Naive B cell (primary cell): ENCODE data around the gene SEMA6A. TPM values are rescaled to one million over a fixed set of nuclear protein-coding genes. Genes with fewer than 3 reads are reported as not detected.

ENCODE experiments used
- ATAC-seq, 2 donors: fragments of 150-1000 bp; cut with Tn5 transposase; 2 replicates each; pipeline ENCODE4 v1.10.0; 2021; ENCODE audit warnings: low read depth in 2 of 2, mild to moderate bottlenecking in 2 of 2, moderate library complexity in 2 of 2
- DNase-seq: peaks from one replicate; pipeline ENCODE4 v3.0.0; 2022
- H3K27ac Mint-ChIP-seq, 6 donors: one replicate each; pipeline ENCODE4 v1.8.0; 2020 to 2022; ENCODE audit warnings: mild to moderate bottlenecking in 6 of 6, mixed read lengths in 6 of 6, moderate library complexity in 5 of 6, inconsistent platforms in 2 of 6
- H3K27me3 Mint-ChIP-seq, 3 donors: one replicate each; pipeline ENCODE4 v1.8.0; 2021 to 2022; ENCODE audit warnings: mixed read lengths in 3 of 3, mild to moderate bottlenecking in 1 of 3
- H3K36me3 Mint-ChIP-seq, 2 donors: one replicate each; pipeline ENCODE4 v1.8.0; 2020 to 2022; ENCODE audit warnings: mixed read lengths in 2 of 2, inconsistent platforms in 1 of 2, mild to moderate bottlenecking in 1 of 2
- H3K4me1 Mint-ChIP-seq, 3 donors: one replicate each; pipeline ENCODE4 v1.8.0; 2020 to 2022; ENCODE audit warnings: mixed read lengths in 3 of 3, inconsistent platforms in 1 of 3, mild to moderate bottlenecking in 1 of 3, moderate library complexity in 1 of 3
- H3K4me3 Mint-ChIP-seq, 8 donors: one replicate each; pipeline ENCODE4 v1.8.0; 2020 to 2022; ENCODE audit warnings: mild to moderate bottlenecking in 8 of 8, mixed read lengths in 8 of 8, moderate library complexity in 8 of 8, inconsistent platforms in 2 of 8
- H3K9me3 Mint-ChIP-seq, 7 donors: one replicate each; pipeline ENCODE4 v1.8.0; 2020 to 2022; ENCODE audit warnings: mixed read lengths in 7 of 7, mild to moderate bottlenecking in 5 of 7, inconsistent platforms in 2 of 7, moderate library complexity in 1 of 7
- polyA plus RNA-seq, 6 donors: library from polyadenylated mRNA; unstranded; fragments of 300-500 nt; fragmentation: Illumina TruSeq; gene quantifications; one replicate each; pipeline ENCODE4 v1.2.3, GENCODE V29; 2021; ENCODE audit warnings: low read depth in 6 of 6

The SEMA6A gene
- polyA plus RNA-seq, 6 donors from 2014 or later, result 0.48 to 1.6 (median 1.1) TPM; not detected in 1

- Mint-ChIP-seq H3K4me1 (no peaks in the 10 kb centered on the region), H3K36me3 (peaks cover 0 to 5% of the 10 kb centered on the region in 2 donors), H3K27ac (no peak overlapping the region), H3K27me3 (no peaks in the 10 kb centered on the region), H3K9me3 (no peaks in the 10 kb centered on the region), H3K4me3 (no peak overlapping the region)
- ATAC-seq (no peak), DNase-seq (no peak)
Measured at GRCh38 chr5:116502616-116503015, 72.0 kb downstream of the SEMA6A start.

- no peak for ATAC-seq
- Mint-ChIP-seq H3K27ac (peak overlapping the region in 1 of 6 donors; percentile 78), H3K36me3 (peaks cover 0 to 5% of the 10 kb centered on the region in 2 donors)
Measured at GRCh38 chr5:116502138-116502537, 72.5 kb downstream of the SEMA6A start.

GRCh38 chr5:116498503-116499048 lies 76.0 kb downstream of the SEMA6A start:
- Mint-ChIP-seq H3K9me3 (peaks cover 0 to 6% (median 0%) of the 10 kb centered on the region in 7 donors), H3K27me3 (no peaks in the 10 kb centered on the region), H3K36me3 (peaks cover 0 to 5% of the 10 kb centered on the region in 2 donors), H3K27ac (peak overlapping the region in 1 of 6 donors; percentile 22), H3K4me1 (peaks cover 11 to 16% (median 13%) of the 10 kb centered on the region in 3 donors), H3K4me3 (peak overlapping the region in 1 of 8 donors; percentile 35)
- DNase-seq (no peak), ATAC-seq (no peak)

More at GRCh38 chr5:116502138-116502537, 72.5 kb downstream of the SEMA6A start:
- Mint-ChIP-seq H3K4me1 (no peaks in the 10 kb centered on the region), H3K4me3 (no peak overlapping the region), H3K27me3 (no peaks in the 10 kb centered on the region), H3K9me3 (no peaks in the 10 kb centered on the region)
- DNase-seq, result no peak

- no peak overlapping the region for H3K4me3 Mint-ChIP-seq
- H3K4me1 Mint-ChIP-seq, result peaks cover 14 to 21% (median 18%) of the 10 kb centered on the region in 3 donors
- DNase-seq, result no peak
- peaks cover 0 to 6% (median 0%) of the 10 kb centered on the region in 7 donors for H3K9me3 Mint-ChIP-seq
- no peak for ATAC-seq
- no peaks in the 10 kb centered on the region for H3K27me3 Mint-ChIP-seq
- peaks cover 0 to 5% of the 10 kb centered on the region in 2 donors for H3K36me3 Mint-ChIP-seq
- peak overlapping the region in 1 of 6 donors; percentile 47 for H3K27ac Mint-ChIP-seq
Measured at GRCh38 chr5:116497631-116498030, 77.0 kb downstream of the SEMA6A start.

GRCh38 chr5:116495786-116496357 lies 78.8 kb downstream of the SEMA6A start:
- Mint-ChIP-seq H3K4me1 (peaks cover 23 to 35% (median 24%) of the 10 kb centered on the region in 3 donors), H3K36me3 (peaks cover 0 to 5% of the 10 kb centered on the region in 2 donors), H3K27ac (no peak overlapping the region), H3K4me3 (no peak overlapping the region), H3K27me3 (no peaks in the 10 kb centered on the region), H3K9me3 (peaks cover 0 to 6% (median 0%) of the 10 kb centered on the region in 7 donors)
- ATAC-seq, result no peak
- DNase-seq, result no peak

- H3K36me3 Mint-ChIP-seq, result peaks cover 0 to 4% of the 10 kb centered on the region in 2 donors
- H3K27ac Mint-ChIP-seq, result peak overlapping the region in 3 of 6 donors; percentile 80 to 94 (median 89)
- peak; percentile 46 to 64 for ATAC-seq
- H3K4me1 Mint-ChIP-seq, result peaks cover 23 to 37% (median 24%) of the 10 kb centered on the region in 3 donors
- H3K27me3 Mint-ChIP-seq, result no peaks in the 10 kb centered on the region
- peaks cover 0 to 6% (median 0%) of the 10 kb centered on the region in 7 donors for H3K9me3 Mint-ChIP-seq
- peak overlapping the region in 2 of 8 donors; percentile 20 to 66 for H3K4me3 Mint-ChIP-seq
- no peak for DNase-seq
Measured at GRCh38 chr5:116494784-116495450, 79.7 kb downstream of the SEMA6A start.

GRCh38 chr5:116492776-116493175 lies 81.8 kb downstream of the SEMA6A start:
- peak; percentile 21 to 53 for ATAC-seq
- no peaks in the 10 kb centered on the region for H3K27me3 Mint-ChIP-seq
- peaks cover 0 to 6% (median 0%) of the 10 kb centered on the region in 7 donors for H3K9me3 Mint-ChIP-seq
- no peaks in the 10 kb centered on the region for H3K36me3 Mint-ChIP-seq
- H3K4me1 Mint-ChIP-seq, result peaks cover 23 to 37% (median 24%) of the 10 kb centered on the region in 3 donors
- no peak for DNase-seq
- H3K27ac Mint-ChIP-seq, result peak overlapping the region in 3 of 6 donors; percentile 28 to 53 (median 39)
- no peak overlapping the region for H3K4me3 Mint-ChIP-seq

GRCh38 chr5:116492016-116492623 lies 82.5 kb downstream of the SEMA6A start:
- no peak for ATAC-seq
- H3K27me3 Mint-ChIP-seq, result no peaks in the 10 kb centered on the region
- peaks cover 23 to 37% (median 24%) of the 10 kb centered on the region in 3 donors for H3K4me1 Mint-ChIP-seq
- no peak overlapping the region for H3K4me3 Mint-ChIP-seq
- no peaks in the 10 kb centered on the region for H3K36me3 Mint-ChIP-seq
- peak overlapping the region in 3 of 6 donors; percentile 37 to 57 (median 51) for H3K27ac Mint-ChIP-seq
- peaks cover 0 to 6% (median 0%) of the 10 kb centered on the region in 7 donors for H3K9me3 Mint-ChIP-seq
- DNase-seq, result no peak

- H3K4me3 Mint-ChIP-seq, result no peak overlapping the region
- no peaks in the 10 kb centered on the region for H3K27me3 Mint-ChIP-seq
- no peaks in the 10 kb centered on the region for H3K9me3 Mint-ChIP-seq
- ATAC-seq (no peak), DNase-seq (no peak)
- H3K27ac Mint-ChIP-seq, result no peak overlapping the region
- no peaks in the 10 kb centered on the region for H3K36me3 Mint-ChIP-seq
- peaks cover 10 to 21% (median 14%) of the 10 kb centered on the region in 3 donors for H3K4me1 Mint-ChIP-seq
Measured at GRCh38 chr5:116488356-116489041, 86.1 kb downstream of the SEMA6A start.

GRCh38 chr5:116487045-116487444 lies 87.6 kb downstream of the SEMA6A start:
- no peaks in the 10 kb centered on the region for H3K27me3 Mint-ChIP-seq
- H3K27ac Mint-ChIP-seq, result no peak overlapping the region
- H3K4me3 Mint-ChIP-seq, result no peak overlapping the region

GRCh38 chr5:116486588-116486987 lies 88.0 kb downstream of the SEMA6A start:
- peaks cover 0 to 8% (median 3%) of the 10 kb centered on the region in 3 donors for H3K4me1 Mint-ChIP-seq
- H3K36me3 Mint-ChIP-seq, result no peaks in the 10 kb centered on the region
- H3K4me3 Mint-ChIP-seq, result no peak overlapping the region
- DNase-seq, result no peak
- no peaks in the 10 kb centered on the region for H3K9me3 Mint-ChIP-seq
- no peak overlapping the region for H3K27ac Mint-ChIP-seq
- H3K27me3 Mint-ChIP-seq, result no peaks in the 10 kb centered on the region
- ATAC-seq, result no peak

More at GRCh38 chr5:116487045-116487444, 87.6 kb downstream of the SEMA6A start:
- H3K4me1 Mint-ChIP-seq, result peaks cover 2 to 11% (median 6%) of the 10 kb centered on the region in 3 donors
- no peaks in the 10 kb centered on the region for H3K36me3 Mint-ChIP-seq
- DNase-seq (no peak), ATAC-seq (no peak)
- no peaks in the 10 kb centered on the region for H3K9me3 Mint-ChIP-seq

- Mint-ChIP-seq H3K4me3 (no peak overlapping the region), H3K27ac (no peak overlapping the region), H3K9me3 (peaks cover 0 to 2% (median 0%) of the 10 kb centered on the region in 7 donors), H3K4me1 (no peaks in the 10 kb centered on the region), H3K27me3 (no peaks in the 10 kb centered on the region), H3K36me3 (peaks cover 0 to 12% of the 10 kb centered on the region in 2 donors)
- ATAC-seq (no peak), DNase-seq (no peak)
Measured at GRCh38 chr5:116484645-116485044, 90.0 kb downstream of the SEMA6A start.

- Mint-ChIP-seq H3K9me3 (peaks cover 0 to 5% (median 2%) of the 10 kb centered on the region in 7 donors), H3K27me3 (no peaks in the 10 kb centered on the region), H3K27ac (no peak overlapping the region), H3K4me1 (no peaks in the 10 kb centered on the region), H3K36me3 (peaks cover 11 to 18% of the 10 kb centered on the region in 2 donors), H3K4me3 (no peak overlapping the region)
- DNase-seq, result no peak
- ATAC-seq, result no peak
Measured at GRCh38 chr5:116482394-116482793, 92.2 kb downstream of the SEMA6A start.
